Parathyroid adenoma (tissue), 2 donors: ENCODE results near the gene EFHD1.

ENCODE experiments used
- H2AFZ ChIP-seq: fragments of 300-600 bp; sonication (generic); one replicate; pipeline ENCODE4 v1.7.0; 2017; ENCODE audit warnings: antibody characterized with exemption, mild to moderate bottlenecking
- H3K27ac ChIP-seq: fragments of 300-600 bp; sonication (generic); one replicate; pipeline ENCODE4 v1.7.0; 2017
- H3K27me3 ChIP-seq: fragments of 300-600 bp; sonication (generic); one replicate; pipeline ENCODE4 v1.7.0; 2017; ENCODE audit warnings: low read length; ENCODE audit not compliant: control insufficient read depth, insufficient read depth
- H3K36me3 ChIP-seq: fragments of 300-600 bp; sonication (generic); one replicate; pipeline ENCODE4 v1.7.0; 2017; ENCODE audit warnings: low read length; ENCODE audit not compliant: control insufficient read depth, insufficient read depth
- H3K4me1 ChIP-seq: fragments of 300-600 bp; sonication (generic); one replicate; pipeline ENCODE4 v1.7.0; 2017; ENCODE audit warnings: control low read depth
- H3K4me2 ChIP-seq: fragments of 300-600 bp; sonication (generic); one replicate; pipeline ENCODE4 v1.7.0; 2017; ENCODE audit warnings: low read length
- H3K4me3 ChIP-seq: fragments of 300-600 bp; sonication (generic); one replicate; pipeline ENCODE4 v1.7.0; 2017; ENCODE audit warnings: low read depth, low read length
- H3K79me2 ChIP-seq: fragments of 300-600 bp; sonication (generic); one replicate; pipeline ENCODE4 v1.7.0; 2017; ENCODE audit warnings: control low read depth
- H3K9ac ChIP-seq: fragments of 300-600 bp; sonication (generic); one replicate; pipeline ENCODE4 v1.7.0; 2017; ENCODE audit warnings: mild to moderate bottlenecking
- H3K9me3 ChIP-seq: fragments of 300-600 bp; sonication (generic); one replicate; pipeline ENCODE4 v1.7.0; 2017; ENCODE audit warnings: low read length; ENCODE audit not compliant: control insufficient read depth
- CTCF ChIP-seq: fragments of 300-600 bp; sonication (generic); IDR thresholded peaks from one replicate; pipeline ENCODE4 v1.7.0; 2017; ENCODE audit warnings: antibody characterized with exemption, mild to moderate bottlenecking
- donor health status: primary hyperparathyroidism.

The EFHD1 gene

GRCh38 chr2:232662486-232663260, 29.3 kb downstream of the EFHD1 start:
- Histone ChIP-seq H3K9ac (no peak overlapping the region), H3K79me2 (no peaks in the 10 kb centered on the region), H3K4me2 (no peak overlapping the region), H3K4me3 (no peak overlapping the region), H3K4me1 (no peaks in the 10 kb centered on the region), H2AFZ (no peak overlapping the region), H3K27me3 (no peaks in the 10 kb centered on the region), H3K9me3 (no peaks in the 10 kb centered on the region), H3K36me3 (no peaks in the 10 kb centered on the region), H3K27ac (no peak overlapping the region)
- TF ChIP-seq CTCF: no peak

- Histone ChIP-seq H3K4me3 (no peak overlapping the region), H3K27ac (no peak overlapping the region), H3K4me1 (no peaks in the 10 kb centered on the region), H2AFZ (no peak overlapping the region), H3K79me2 (no peaks in the 10 kb centered on the region), H3K9me3 (no peaks in the 10 kb centered on the region), H3K36me3 (no peaks in the 10 kb centered on the region), H3K4me2 (no peak overlapping the region), H3K9ac (no peak overlapping the region), H3K27me3 (no peaks in the 10 kb centered on the region)
- TF ChIP-seq CTCF: no peak
Observed at GRCh38 chr2:232666051-232666805, 32.8 kb downstream of the EFHD1 start.

- H3K27me3 ChIP-seq: no peaks in the 10 kb centered on the region
- H3K9me3 ChIP-seq: no peaks in the 10 kb centered on the region
- no peak overlapping the region for H3K4me3 ChIP-seq
- H3K9ac ChIP-seq: no peak overlapping the region
- H3K79me2 ChIP-seq: no peaks in the 10 kb centered on the region
- H3K36me3 ChIP-seq: no peaks in the 10 kb centered on the region
- no peak for TF ChIP-seq CTCF
- no peak overlapping the region for H2AFZ ChIP-seq
- no peak overlapping the region for H3K4me2 ChIP-seq
- H3K27ac ChIP-seq: no peak overlapping the region
- no peaks in the 10 kb centered on the region for H3K4me1 ChIP-seq
Observed at GRCh38 chr2:232667989-232668583, 34.7 kb downstream of the EFHD1 start.

- no peaks in the 10 kb centered on the region for H3K79me2 ChIP-seq
- no peak for TF ChIP-seq CTCF
- H3K4me3 ChIP-seq: no peak overlapping the region
- H3K27ac ChIP-seq: no peak overlapping the region
- H3K4me2 ChIP-seq: no peak overlapping the region
- no peaks in the 10 kb centered on the region for H3K9me3 ChIP-seq
- no peak overlapping the region for H2AFZ ChIP-seq
- no peak overlapping the region for H3K9ac ChIP-seq
- H3K36me3 ChIP-seq: no peaks in the 10 kb centered on the region
- H3K4me1 ChIP-seq: no peaks in the 10 kb centered on the region
- H3K27me3 ChIP-seq: no peaks in the 10 kb centered on the region
Observed at GRCh38 chr2:232668805-232669444, 35.5 kb downstream of the EFHD1 start.
